Left renal pelvis (tissue), 4 donors: ENCODE results near the gene PDCD6IP. TPM values are rescaled to one million over a fixed set of nuclear protein-coding genes. Genes with fewer than 3 reads are reported as not detected.

Source experiments
- polyA plus RNA-seq, 4 donors: library from polyadenylated mRNA; unstranded; fragments of 120-200 nt; gene quantifications; one replicate each; pipeline ENCODE4 v1.2.1, GENCODE V29; 2013; ENCODE audit not compliant: insufficient read length in 4 of 4

PDCD6IP gene
- polyA plus RNA-seq, 4 donors: 155 to 171 (median 162) TPM

Other genes starting within 250 kb of the PDCD6IP start
- gene CLASP2, start 80.4 kb upstream of the PDCD6IP start, polyA plus RNA-seq: 10 to 100 TPM; 45.0 to 58.5 (median 54.7) TPM